Gastroesophageal sphincter (tissue), 3 donors: ENCODE data around the gene ZNF136.

Source experiments
- CTCF ChIP-seq, 4 experiments: fragments of 200-600 bp in 2 of 4; fragments of 450-650 bp in 2 of 4; sonication (generic) in 1 of 4; IDR thresholded peaks; one replicate each; pipeline ENCODE4 v1.5.1; 2017 to 2019; ENCODE audit warnings: antibody characterized with exemption in 4 of 4, mild to moderate bottlenecking in 2 of 4, moderate library complexity in 2 of 4
- EP300 ChIP-seq: sonication (generic); formaldehyde crosslinking; IDR thresholded peaks from one replicate; pipeline ENCODE4 v1.6.1; 2017; ENCODE audit warnings: antibody characterized with exemption, mild to moderate bottlenecking
- POLR2A ChIP-seq, 2 donors: fragments of 450-650 bp; IDR thresholded peaks; one replicate each; pipeline ENCODE4 v1.6.1; 2017; ENCODE audit warnings: antibody characterized with exemption in 2 of 2, mild to moderate bottlenecking in 2 of 2, moderate library complexity in 1 of 2
- POLR2AphosphoS5 ChIP-seq: sonication (generic); formaldehyde crosslinking; IDR thresholded peaks from one replicate; pipeline ENCODE4 v1.6.1; 2017; ENCODE audit warnings: antibody characterized with exemption

GRCh38 chr19:12224676-12225075 is 61.8 kb downstream of the ZNF136 start:
- TF ChIP-seq CTCF (IDR thresholded peaks at IDR 0.05) = no peak
- TF ChIP-seq POLR2AphosphoS5 = no peak
- no peak for TF ChIP-seq POLR2A (IDR thresholded peaks at IDR 0.05)
- TF ChIP-seq EP300 = no peak
